ENCODE data around the gene RNF224.

RNF224 gene

GRCh38 chr9:137227054-137227852, at the start of gene RNF224:
Gene RNF224 (plus strand): TSS chr9:137227502. CDS start chr9:137228336, 834 bp downstream.
- DNase-seq (ENCODE audit: low read depth): peak; percentile 74

GRCh38 chr9:137178201-137178938, 48.9 kb upstream of the RNF224 start:
- DNase-seq (ENCODE audit: low read depth): no peak

DNA sequence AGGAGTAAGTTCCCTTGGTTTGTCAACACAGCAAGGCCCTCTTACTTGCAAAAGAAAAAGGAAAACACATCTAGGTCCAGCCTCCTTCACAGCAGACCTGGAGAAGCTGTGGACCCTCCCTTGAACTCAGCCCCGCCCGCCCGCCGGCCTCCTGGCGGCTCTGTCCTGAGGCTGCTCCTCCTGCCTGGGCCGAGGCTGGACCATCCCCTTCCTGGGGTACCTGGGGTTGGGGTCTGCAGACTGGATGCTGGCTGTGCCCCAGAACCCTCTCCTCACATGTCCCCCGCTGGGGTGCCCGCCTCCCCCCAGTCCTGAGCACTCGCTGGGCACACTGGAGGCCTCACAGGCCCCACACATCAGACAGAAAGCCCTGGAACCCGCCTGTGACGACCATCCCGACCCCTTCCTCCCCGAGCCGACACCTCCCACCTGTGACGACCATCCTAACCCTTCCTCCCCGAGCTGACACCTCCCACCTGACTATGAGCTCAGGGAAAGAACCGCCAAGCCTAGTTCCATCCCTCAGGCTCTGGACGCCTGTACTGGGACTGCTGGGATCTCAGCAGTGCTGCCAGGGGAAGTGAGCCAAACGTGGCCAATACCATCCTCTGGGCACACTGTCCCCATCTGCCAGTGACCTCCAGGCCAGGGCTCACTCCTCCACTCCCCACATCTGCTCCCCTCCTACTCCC, 48.2 kb upstream of the RNF224 start:
- no peak for DNase-seq (ENCODE audit: low read depth)

DNA sequence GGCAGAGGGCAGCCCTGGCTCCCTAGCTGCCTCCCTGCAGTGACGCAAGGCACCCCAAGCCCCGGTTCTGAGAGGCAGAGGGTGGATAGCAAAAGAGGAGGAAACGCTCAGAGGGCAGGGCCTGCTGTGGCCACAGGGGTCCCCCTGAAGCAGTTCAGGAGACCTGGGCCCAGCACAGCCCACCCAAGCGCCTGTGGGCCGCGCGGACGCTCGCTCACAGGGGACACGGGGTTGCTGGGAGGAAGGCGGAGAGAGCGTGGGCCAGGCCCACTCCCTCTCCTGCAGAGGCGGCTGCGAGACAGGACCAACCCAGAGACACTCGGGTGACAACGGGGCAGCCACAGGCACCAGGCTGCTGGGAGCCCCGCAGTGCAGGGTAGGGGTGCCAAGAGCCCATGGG, 47.5 kb upstream of the RNF224 start:
- DNase-seq (ENCODE audit: low read depth): no peak

DNA sequence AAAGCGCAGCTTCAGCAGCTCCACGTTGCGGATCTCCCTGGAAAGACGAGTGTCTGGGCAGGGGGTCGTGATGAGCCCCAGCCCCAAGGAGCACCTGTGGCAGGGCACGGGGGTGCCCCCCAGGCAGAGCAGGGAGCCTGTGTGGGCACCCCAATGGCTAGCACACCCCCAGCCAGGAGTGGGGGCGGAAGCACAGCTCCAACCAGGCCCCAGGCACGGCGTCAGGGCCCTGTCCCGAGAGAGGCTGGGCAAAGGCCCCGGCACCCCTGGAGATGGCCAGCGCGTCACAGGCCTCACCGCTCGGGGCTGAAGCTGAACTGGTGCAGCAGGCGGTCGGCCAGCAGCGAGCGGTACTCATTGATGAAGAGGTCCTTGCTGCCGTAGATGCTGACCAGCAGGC, 46.8 kb upstream of the RNF224 start:
- no peak for DNase-seq (ENCODE audit: low read depth)

DNA sequence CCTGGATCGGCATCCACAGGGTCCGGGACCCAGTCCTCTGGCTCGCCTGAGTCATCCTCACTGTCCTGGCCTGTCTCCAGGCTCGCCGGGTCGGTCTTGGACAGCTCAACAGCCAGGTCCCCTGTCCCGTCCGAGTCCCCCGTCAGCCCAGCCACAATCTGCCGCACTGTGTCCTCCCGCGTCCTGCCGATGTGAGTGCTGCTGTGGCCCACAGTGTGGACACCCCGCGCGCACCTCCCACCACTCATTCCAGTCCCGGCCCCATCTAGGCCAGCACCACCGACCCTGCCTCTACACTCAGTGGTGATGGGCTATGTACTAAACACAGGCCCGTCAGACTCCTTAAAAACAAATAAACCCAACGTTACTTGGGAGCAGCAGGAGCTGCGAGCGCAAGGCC, 45.6 kb upstream of the RNF224 start:
- no peak for DNase-seq (ENCODE audit: low read depth)

DNA sequence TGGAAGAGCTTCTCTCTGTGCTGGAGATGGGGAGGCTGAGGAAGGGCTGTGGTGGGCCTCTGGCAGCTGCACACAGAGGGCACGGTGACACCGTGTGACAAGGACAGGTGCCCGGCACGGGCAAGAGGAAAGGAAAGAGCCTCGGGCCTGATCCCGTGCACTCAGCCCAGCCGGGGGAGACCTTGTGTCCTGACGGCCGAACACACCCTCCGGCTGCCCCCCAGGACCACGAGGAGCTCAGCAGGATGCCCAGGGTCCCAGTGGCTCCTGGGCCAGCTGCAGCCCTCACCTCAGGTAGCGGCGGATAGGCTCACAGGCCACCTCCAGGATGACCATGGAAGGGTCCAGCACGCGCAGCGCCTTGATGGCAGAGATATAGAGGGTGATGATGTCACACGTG, 44.5 kb upstream of the RNF224 start:
- no peak for DNase-seq (ENCODE audit: low read depth)

DNA sequence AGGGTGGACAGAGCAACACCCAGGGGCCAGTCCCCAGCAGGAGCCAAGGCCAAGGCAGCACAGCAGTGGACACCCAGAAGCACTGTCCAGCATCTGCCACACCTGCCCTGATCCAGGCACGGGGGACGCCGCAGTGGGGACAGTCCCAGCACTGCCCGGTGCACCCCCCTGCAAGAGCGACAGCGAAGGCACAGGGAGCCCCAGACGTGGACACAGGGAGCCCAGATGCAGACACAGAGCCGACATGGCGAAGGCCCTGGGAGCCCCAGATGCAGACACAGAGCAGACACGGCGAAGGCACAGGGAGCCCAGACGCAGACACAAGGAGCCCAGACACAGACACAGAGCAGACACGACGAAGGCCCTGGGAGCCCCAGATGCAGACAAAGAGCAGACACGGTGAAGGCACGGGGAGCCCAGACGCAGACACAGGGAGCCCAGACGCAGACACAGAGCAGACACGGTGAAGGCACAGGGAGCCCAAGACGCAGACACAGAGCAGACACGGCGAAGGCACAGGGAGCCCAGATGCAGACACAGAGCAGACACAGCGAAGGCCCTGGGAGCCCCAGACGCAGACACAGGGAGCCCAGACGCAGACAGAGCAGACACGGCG, 43.2 kb upstream of the RNF224 start:
- no peak for DNase-seq (ENCODE audit: low read depth)

GRCh38 chr9:137184881-137185660, 42.2 kb upstream of the RNF224 start:
- no peak for DNase-seq (ENCODE audit: low read depth)

DNA sequence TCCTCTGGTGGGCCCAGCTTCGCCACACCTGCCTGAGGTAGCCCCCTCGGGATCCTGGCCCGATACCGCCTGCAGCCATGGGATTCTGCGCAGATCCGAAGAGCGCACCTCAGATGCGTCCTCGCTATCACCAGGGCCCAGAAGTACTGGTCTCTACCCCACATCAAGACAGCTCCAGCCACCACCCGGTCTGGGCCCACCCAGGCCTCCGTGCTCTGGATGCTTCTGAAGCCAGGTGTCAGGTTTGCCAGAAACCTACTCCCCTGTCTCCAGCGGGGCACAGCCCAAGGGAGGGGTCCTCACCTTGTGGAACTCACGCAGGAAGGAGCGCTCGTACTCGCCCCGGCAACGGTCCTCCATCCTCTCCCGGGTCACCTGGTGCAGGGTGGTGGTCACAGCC, 41.4 kb upstream of the RNF224 start:
- no peak for DNase-seq (ENCODE audit: low read depth)

GRCh38 chr9:137186385-137186784, 40.9 kb upstream of the RNF224 start:
- no peak for DNase-seq (ENCODE audit: low read depth)

GRCh38 chr9:137187386-137187785, 39.9 kb upstream of the RNF224 start:
- DNase-seq (ENCODE audit: low read depth): no peak

GRCh38 chr9:137188086-137188489, 39.2 kb upstream of the RNF224 start:
- no peak for DNase-seq (ENCODE audit: low read depth)

GRCh38 chr9:137188490-137189296, 38.6 kb upstream of the RNF224 start, which contains the start of the genes ANAPC2 and SSNA1:
Gene ANAPC2 (minus strand): TSS chr9:137188560. CDS start chr9:137188532, 28 bp downstream.
Gene SSNA1 (plus strand): TSS chr9:137188676. CDS start chr9:137188727, 51 bp downstream.
- peak; percentile 88 for DNase-seq (ENCODE audit: low read depth)

DNA sequence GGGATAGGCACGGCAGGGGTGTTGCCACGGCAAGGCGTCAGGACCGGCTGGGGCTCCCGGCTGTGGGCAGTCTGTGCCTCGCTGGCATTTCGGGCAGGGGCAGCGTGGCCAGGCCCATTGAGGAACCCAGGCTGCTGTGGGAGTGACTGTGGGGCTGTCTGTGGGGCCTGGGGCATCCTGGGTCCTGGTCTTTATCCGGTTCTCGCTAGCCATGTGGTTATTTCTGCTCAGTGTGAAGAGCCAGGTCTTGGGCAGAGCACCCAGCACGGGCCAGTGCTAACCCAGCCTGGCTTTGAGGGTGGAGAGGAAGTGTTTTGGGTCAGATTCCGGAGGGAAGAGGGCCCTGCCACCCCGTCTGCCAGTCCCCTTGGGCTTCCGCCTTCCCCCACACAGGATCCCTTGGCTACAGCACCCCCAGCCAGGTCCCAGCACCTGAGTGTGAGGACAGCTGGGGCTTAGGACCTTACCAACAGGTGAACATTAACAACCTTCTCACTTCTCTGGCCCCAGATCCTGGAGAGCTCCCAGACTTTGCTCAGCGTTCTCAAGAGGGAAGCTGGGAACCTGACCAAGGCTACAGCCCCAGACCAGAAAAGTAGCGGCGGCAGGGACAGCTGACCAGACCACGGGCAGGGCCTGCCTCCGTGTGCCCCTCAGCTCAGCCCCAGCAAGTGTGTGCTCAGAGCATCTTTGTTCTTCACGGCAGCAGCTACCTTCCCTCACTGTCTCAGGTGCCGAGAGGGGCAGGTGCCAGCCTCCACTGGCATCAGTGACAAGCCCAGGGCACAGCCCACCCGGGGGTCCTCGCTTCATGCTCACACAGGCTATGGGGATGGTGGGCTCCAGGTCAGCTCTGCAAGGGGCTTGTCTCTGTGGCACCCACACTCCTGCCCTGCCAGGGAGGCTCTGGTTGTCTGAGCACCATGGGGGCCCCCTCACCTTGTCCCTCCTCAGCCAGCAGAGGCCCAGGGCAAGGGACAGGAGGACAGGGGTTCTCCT, 37.7 kb upstream of the RNF224 start:
- DNase-seq (ENCODE audit: low read depth): no peak

- DNase-seq (ENCODE audit: low read depth): no peak
These were observed 36.9 kb upstream of the RNF224 start for GRCh38 chr9:137190315-137190856.

GRCh38 chr9:137191245-137191644, 36.1 kb upstream of the RNF224 start:
- DNase-seq (ENCODE audit: low read depth): no peak

DNA sequence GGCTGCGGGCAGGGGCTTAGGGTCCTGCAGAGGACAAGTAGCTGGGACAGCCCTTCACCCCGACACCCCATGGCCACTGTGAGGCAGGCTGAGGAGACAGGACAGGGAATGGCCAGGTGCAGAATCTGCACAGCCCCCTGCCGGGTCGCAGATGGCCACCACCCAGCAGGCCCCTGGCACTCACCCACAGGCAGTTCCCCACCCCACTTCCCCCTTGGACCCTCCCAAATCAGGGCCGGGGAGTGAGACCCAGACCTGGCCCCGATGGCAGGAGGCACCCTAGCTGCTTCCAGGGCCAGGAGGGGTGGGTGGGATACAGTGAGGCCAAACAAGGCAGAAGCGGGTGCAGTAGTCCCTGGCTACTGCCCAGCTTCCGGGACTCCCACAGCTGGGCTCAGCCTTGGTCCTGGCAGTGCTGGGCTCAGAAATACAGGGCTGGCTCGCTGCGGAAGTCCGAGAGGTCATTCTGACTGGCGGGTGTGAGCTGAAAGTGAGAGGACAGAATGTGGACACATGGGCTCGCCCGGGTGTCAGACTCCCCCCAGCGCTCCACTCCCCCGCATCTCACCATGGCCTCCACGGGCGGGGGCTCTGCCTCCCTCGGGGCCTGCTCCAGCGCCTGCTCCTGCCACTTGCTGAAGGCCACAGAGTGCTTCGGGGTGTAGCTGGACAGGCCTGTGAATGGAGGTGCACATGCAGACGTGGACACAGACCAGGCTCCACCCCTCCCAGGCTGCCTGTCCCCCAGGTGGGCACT, 35.4 kb upstream of the RNF224 start:
- DNase-seq (ENCODE audit: low read depth): no peak
